NCI-H446 (cell line): ENCODE data around the gene TBCC.

Source experiments
- DNase-seq, 2 experiments: peaks; one replicate each; lab custom pipeline; 2025; lab: John Stamatoyannopoulos, UW

TBCC gene

DNA sequence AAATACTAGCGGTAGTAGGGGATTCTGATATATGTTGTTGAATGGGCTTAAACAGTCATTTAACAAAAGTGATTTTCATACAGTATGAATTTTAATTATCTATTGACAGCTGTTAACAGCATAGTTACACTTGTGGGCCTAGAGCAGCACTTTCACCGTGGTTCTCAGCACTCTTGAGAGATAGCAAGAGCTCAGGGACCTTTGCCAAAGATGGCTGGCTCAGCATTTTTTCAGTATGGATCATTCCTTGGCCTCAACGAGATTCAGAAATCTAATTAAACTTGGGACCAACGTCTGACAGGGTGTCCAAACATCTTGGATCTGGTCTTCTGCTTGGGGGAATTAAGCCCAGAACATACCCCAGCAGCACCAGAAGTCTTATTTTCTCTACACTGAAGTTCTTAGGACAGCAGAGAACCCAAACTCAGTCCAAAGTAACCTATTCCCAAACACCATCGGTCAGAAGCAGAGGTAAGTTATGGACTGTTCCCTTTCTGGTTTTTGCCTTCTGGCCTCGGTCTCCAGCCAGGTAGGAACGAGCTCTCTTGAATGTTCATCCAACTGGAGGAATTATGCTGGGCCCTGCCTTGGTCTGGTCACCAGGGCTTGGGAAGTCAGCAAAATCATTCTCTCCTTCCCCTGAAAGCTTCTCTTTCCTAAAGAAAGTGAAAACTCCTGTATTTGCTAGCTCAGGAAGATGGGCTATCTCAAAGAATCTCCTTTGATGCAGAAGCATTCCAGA, 49.2 kb downstream of the TBCC start:
- peak in 1 of 2 experiments; percentile 7 for DNase-seq

DNA sequence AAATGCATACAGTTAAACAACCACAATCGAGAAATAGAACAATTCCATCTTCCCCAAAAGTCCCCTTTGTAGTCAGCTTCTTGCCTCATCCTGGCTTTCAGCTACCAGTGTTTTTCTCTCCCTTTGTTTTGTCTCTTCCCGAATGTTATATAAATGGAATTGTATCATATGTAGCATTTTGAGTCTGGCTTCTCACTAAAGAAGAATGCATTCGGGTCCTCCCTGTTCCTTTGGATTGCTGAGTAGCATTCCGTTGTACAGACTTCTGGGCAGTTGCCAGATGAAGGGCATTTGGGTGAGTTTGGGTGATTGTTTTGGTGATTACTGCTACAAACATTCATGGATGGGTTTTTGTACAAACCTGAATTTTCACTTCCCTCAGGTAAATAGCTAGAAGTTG, 51.3 kb downstream of the TBCC start:
- DNase-seq, result no peak
